ENCODE data around the gene IGDCC3.

DNA sequence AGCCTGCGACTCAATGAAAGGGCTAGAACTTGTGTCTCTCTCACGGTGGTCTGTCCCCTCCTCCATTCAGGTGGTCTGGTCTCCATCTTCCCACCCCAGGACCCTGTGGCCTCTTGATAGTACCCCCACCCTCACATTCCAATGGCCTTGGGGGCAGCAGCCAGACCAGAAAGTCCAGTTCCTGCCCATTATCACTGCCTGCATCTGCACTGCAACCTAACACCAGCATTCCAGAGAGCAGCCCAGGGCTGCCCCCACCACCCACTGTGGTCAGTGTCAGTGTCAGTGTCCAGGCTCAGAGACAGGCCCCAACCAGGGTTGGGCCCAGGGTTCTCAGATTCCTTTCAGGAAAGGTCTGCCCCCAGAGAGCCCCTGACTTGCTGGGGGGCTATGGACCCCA is 12.6 kb downstream of the IGDCC3 start:
- TF ChIP-seq POLR2A (IDR thresholded peaks at IDR 0.05) (no peak), CTCF (IDR thresholded peaks at IDR 0.05) (no peak)

Measured in suprapubic skin (tissue), 3 donors.